ENCODE results near the gene EPHB3. TPM values are rescaled to one million over a fixed set of nuclear protein-coding genes. Genes with fewer than 3 reads are reported as not detected.

EPHB3 gene
- total RNA-seq, 1 donor from 2014 or later, result 1.2 TPM

DNA sequence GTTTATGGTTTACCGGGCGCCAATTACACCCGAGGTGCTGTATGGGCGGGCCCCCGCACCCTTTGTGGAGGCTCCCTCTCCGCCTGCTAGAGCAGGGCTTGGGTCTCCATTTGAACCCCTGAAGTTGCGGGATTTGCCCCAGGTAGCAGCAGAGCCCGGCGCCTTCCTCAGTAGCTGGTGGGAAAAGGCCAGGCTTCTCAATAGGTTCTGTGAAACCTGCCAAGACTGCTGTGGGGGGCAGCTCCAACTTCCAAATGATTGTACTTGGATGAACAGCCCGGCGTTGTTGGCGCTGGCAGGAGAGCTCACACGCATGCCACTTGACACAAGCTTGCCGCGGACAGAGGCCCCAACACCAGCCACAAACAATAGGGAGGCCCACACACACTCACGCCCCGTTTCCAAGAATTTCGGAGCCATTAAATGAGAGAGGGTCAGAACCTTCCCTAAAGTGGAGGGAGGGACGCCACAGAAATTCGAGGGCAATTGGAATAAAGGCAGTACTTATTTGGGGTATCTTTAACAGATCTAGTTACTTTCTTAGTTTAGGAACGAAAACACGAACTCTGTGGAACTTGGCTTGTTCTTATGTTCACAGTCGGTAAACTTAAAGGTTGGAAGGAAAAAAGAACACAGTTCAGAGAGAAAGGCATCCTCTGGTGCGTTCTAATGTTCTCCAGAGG lies 1.4 kb downstream of the EPHB3 start:
- Histone ChIP-seq H3K36me3 (no peaks in the 10 kb centered on the region), H3K4me3 (peak overlapping the region; percentile 69 to 75), H3K27ac (peak overlapping the region; percentile 73), H3K27me3 (no peaks in the 10 kb centered on the region), H3K4me1 (peaks cover 0 to 17% of the 10 kb centered on the region in 2 donors), H3K9me3 (no peaks in the 10 kb centered on the region)
- TF ChIP-seq, protein P1, sequence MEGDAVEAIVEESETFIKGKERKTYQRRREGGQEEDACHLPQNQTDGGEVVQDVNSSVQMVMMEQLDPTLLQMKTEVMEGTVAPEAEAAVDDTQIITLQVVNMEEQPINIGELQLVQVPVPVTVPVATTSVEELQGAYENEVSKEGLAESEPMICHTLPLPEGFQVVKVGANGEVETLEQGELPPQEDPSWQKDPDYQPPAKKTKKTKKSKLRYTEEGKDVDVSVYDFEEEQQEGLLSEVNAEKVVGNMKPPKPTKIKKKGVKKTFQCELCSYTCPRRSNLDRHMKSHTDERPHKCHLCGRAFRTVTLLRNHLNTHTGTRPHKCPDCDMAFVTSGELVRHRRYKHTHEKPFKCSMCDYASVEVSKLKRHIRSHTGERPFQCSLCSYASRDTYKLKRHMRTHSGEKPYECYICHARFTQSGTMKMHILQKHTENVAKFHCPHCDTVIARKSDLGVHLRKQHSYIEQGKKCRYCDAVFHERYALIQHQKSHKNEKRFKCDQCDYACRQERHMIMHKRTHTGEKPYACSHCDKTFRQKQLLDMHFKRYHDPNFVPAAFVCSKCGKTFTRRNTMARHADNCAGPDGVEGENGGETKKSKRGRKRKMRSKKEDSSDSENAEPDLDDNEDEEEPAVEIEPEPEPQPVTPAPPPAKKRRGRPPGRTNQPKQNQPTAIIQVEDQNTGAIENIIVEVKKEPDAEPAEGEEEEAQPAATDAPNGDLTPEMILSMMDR (IDR thresholded peaks at IDR 0.05), result no peak
- no peak for DNase-seq (ENCODE audit: low spot score in 2 of 2)
- intact Hi-C loops (cut with DNase I), result no loop called here

GRCh38 chr3:184563561-184563925 lies 2.0 kb downstream of the EPHB3 start:
- intact Hi-C loops (cut with DNase I), result no loop called here
- Histone ChIP-seq H3K27ac (peak overlapping the region; percentile 73), H3K9me3 (no peaks in the 10 kb centered on the region), H3K36me3 (no peaks in the 10 kb centered on the region), H3K27me3 (no peaks in the 10 kb centered on the region), H3K4me1 (peaks cover 0 to 21% of the 10 kb centered on the region in 2 donors), H3K4me3 (no peak overlapping the region)
- DNase-seq (ENCODE audit: low spot score in 2 of 2), result no peak
- TF ChIP-seq, protein P1 (IDR thresholded peaks at IDR 0.05), result no peak

DNA sequence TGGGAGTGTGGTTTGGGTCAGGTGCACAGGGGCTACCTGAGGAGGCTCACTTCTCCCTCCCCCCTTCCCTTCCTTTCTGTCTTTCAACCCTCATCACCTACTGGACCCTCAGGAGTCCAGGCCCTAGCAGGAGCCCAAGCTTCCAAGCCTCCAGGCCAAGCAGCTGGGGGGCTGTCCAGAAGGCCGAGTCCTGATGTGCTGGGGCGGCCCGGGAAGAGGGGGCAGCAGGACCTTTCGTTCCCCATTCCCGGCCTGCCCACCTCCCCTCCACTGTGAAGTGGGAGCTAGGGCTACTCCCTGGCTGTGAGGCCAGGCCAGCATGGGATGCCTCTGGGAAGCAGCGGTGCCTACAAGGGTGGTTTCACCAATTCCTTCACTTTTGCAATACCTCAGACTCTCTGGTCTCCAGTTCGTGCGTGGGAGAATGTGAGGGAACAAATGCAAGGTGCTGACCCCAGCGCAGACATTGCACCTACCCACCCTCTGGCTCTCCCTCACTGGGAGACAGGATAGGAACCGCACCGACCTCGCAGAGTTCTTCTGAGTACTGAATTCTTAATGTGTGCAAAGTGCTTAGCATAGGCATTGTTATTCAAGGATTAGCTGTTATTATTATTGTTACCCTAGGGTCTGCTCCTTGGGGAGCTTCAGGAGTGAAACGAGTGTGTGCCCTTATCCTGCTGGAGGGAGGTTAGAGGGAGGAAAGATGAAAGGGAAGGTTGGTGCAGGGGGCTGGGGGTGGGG lies 2.5 kb downstream of the EPHB3 start:
- peaks cover 0 to 21% of the 10 kb centered on the region in 2 donors for H3K4me1 ChIP-seq
- no peak for DNase-seq (ENCODE audit: low spot score in 2 of 2)
- intact Hi-C loops (cut with DNase I), result no loop called here
- H3K27ac ChIP-seq, result peak overlapping the region; percentile 73
- no peak overlapping the region for H3K4me3 ChIP-seq
- TF ChIP-seq, protein P1 (IDR thresholded peaks at IDR 0.05), result no peak
- no peaks in the 10 kb centered on the region for H3K9me3 ChIP-seq
- H3K27me3 ChIP-seq, result no peaks in the 10 kb centered on the region
- no peaks in the 10 kb centered on the region for H3K36me3 ChIP-seq

DNA sequence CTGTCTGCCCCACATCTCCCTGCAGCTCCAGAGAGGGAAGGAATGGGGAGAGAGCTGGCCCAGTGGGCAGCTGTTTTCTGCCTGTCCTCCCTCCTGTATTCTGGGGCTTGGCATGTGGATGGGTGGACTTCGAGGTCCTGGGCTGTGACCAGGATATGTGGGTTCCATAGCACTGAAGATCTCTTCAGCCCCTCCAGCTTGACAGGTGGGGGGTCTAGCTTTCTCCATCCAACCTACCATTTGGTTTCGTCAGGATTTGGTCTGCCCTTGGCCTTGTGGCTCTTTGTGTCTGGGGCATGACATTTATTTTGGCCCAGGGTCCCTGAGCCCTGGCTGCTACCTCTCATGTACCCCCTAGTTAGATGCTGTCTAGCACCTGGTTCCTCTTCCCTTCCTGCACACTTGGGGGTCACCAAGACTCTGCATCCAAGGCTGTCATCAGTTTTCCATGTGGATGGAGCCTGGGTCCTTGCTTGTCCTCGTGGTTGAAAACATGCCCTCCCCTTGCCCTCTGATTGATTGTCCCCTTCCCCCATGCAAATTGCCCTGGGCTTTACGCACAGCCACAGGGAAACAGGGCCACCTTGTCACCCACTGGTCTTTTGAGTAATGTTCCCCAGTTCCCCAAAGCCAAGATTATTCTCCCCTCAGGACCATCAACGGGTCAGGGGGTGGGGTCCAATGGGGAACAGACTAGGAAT lies 3.2 kb downstream of the EPHB3 start:
- intact Hi-C loops (cut with DNase I), result no loop called here
- Histone ChIP-seq H3K4me3 (no peak overlapping the region), H3K4me1 (peaks cover 0 to 26% of the 10 kb centered on the region in 2 donors), H3K36me3 (no peaks in the 10 kb centered on the region), H3K27me3 (no peaks in the 10 kb centered on the region), H3K27ac (peak overlapping the region; percentile 73), H3K9me3 (no peaks in the 10 kb centered on the region)
- TF ChIP-seq, protein P1 (IDR thresholded peaks at IDR 0.05), result no peak
- DNase-seq (ENCODE audit: low spot score in 2 of 2), result no peak

DNA sequence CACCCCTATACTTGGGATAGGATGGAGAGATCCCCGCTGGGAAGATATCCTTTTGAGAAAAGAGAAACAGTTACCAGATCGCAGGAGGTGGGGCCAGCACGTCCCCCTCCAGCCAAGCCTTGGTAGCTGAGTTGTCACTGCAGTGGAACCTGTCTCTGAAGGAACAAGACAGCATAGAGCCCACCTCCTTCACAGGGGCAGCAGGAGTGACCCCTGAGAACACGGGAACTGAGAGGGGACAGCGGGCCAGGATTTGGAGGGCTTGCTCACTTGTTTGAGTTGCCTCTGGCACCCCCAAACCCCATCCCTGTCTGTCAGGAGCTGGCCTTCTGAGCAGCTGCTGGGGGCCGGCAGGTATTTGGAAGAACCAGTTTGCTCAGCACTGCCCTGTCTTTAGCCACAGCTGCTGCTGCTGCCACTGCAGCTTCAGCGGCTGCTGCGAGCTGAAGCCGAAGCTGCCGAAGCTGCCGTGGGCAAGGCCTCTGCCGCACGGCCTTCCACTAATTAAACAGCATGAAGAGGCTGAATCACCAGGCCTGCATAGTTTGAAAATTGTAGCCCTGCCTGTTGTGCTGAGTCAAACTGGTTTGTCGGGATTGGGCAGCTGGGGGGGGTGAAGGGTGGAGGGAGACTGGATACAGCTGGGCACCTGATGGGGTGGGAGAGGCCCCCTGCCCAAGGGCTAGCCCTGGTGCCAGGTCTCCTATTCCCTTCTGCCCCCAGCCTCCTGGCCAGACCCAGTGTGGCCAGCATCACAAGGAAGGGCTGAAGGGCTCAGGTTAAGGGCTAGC lies 4.0 kb downstream of the EPHB3 start:
- intact Hi-C loops (cut with DNase I), result no loop called here
- peaks cover 0 to 24% of the 10 kb centered on the region in 2 donors for H3K4me1 ChIP-seq
- no peaks in the 10 kb centered on the region for H3K36me3 ChIP-seq
- no peaks in the 10 kb centered on the region for H3K9me3 ChIP-seq
- peak overlapping the region; percentile 68 to 73 for H3K27ac ChIP-seq
- no peaks in the 10 kb centered on the region for H3K27me3 ChIP-seq
- TF ChIP-seq, protein P1 (IDR thresholded peaks at IDR 0.05), result no peak
- no peak overlapping the region for H3K4me3 ChIP-seq
- no peak for DNase-seq (ENCODE audit: low spot score in 2 of 2)

Data from ascending aorta (tissue), 2 donors.